ENCODE data around the gene TDRD3. TPM values are rescaled to one million over a fixed set of nuclear protein-coding genes. Genes with fewer than 3 reads are reported as not detected.

The TDRD3 gene
- total RNA-seq, 4 donors from 2014 or later, result 14.5 to 33.8 (median 16.1) TPM

DNA sequence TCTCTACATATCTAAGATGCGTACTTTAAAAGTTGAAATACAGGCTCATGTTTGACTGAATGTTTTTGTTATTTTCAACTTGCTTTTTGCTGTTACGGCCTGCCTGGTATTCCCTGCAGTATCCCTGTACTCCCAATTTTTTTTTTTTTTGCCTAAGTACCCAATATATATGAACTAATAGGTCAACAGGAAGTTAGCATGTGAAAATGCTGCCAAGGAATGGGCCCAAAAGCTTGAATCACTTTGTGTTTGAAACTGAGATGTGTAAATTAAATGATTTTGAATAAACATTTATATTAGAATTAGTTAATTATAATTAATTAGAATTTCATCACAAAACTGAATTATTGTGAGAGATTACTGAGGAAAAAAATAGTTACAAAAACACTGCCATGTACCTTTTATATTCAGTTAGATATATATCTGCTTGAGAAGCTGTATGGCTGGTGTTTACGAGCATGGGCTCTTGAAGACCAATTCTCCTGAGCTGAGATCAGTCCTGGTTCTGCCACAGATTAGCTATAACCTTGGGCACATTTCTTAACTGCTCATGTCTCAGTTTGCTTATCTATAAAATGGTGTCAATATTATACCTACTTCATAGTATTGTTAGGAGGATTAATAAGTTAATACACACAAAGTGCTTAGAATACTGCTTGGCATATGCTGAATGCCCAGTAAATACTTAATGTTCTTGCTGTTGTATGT is 16.0 kb downstream of the TDRD3 start:
- intact Hi-C loops (cut with DNase I), result no loop called here
- Histone ChIP-seq H3K4me3 (no peak overlapping the region), H3K27ac (no peak overlapping the region), H3K36me3 (peaks cover 0 to 7% (median 0%) of the 10 kb centered on the region in 3 donors), H3K4me1 (peaks cover 0 to 36% (median 0%) of the 10 kb centered on the region in 3 donors), H3K27me3 (no peaks in the 10 kb centered on the region), H3K9me3 (no peaks in the 10 kb centered on the region)
- TF ChIP-seq, protein P1, sequence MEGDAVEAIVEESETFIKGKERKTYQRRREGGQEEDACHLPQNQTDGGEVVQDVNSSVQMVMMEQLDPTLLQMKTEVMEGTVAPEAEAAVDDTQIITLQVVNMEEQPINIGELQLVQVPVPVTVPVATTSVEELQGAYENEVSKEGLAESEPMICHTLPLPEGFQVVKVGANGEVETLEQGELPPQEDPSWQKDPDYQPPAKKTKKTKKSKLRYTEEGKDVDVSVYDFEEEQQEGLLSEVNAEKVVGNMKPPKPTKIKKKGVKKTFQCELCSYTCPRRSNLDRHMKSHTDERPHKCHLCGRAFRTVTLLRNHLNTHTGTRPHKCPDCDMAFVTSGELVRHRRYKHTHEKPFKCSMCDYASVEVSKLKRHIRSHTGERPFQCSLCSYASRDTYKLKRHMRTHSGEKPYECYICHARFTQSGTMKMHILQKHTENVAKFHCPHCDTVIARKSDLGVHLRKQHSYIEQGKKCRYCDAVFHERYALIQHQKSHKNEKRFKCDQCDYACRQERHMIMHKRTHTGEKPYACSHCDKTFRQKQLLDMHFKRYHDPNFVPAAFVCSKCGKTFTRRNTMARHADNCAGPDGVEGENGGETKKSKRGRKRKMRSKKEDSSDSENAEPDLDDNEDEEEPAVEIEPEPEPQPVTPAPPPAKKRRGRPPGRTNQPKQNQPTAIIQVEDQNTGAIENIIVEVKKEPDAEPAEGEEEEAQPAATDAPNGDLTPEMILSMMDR (IDR thresholded peaks at IDR 0.05), result no peak
- TF ChIP-seq POLR2A (IDR thresholded peaks at IDR 0.05), result no peak
- no peak for DNase-seq
- WGBS, 2 donors, result 97 to 99% methylated on average over 3 of the region's 3 CpGs

- H3K9me3 ChIP-seq, result no peaks in the 10 kb centered on the region
- intact Hi-C loops (cut with DNase I), result no loop called here
- H3K36me3 ChIP-seq, result peaks cover 0 to under 1% (median 0%) of the 10 kb centered on the region in 3 donors
- TF ChIP-seq, protein P1 (IDR thresholded peaks at IDR 0.05), result no peak
- TF ChIP-seq POLR2A (IDR thresholded peaks at IDR 0.05), result no peak
- H3K4me1 ChIP-seq, result peaks cover 0 to 36% (median 0%) of the 10 kb centered on the region in 3 donors
- H3K4me3 ChIP-seq, result no peak overlapping the region
- no peak overlapping the region for H3K27ac ChIP-seq
- DNase-seq, result no peak
- no peaks in the 10 kb centered on the region for H3K27me3 ChIP-seq
Measured at GRCh38 chr13:60414177-60414576, 17.2 kb downstream of the TDRD3 start.

DNA sequence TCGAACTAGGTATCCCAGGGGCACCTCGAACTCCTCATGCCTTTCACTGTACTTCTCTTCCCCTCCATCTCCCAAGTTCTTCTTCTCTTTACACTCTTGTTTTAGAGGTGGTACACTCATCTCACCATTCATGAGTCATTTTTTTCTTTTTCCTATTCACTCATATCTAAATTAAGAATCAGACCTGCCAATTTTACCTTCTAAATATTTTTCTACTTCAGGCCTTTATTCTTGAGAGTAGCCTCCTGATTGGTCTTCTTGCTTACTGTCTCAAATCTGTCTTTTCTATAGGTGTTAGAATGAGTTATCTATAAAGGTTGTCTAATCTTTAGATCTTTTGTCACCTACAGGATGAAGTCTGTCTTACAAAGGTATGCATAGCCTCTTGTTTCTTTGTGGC is 20.7 kb downstream of the TDRD3 start:
- intact Hi-C loops (cut with DNase I), result no loop called here
- TF ChIP-seq, protein P1 (IDR thresholded peaks at IDR 0.05), result no peak
- no peak for TF ChIP-seq POLR2A (IDR thresholded peaks at IDR 0.05)

GRCh38 chr13:60418954-60419353 is 21.9 kb downstream of the TDRD3 start:
- no peak overlapping the region for H3K27ac ChIP-seq
- TF ChIP-seq, protein P1 (IDR thresholded peaks at IDR 0.05), result no peak
- no peak for TF ChIP-seq POLR2A (IDR thresholded peaks at IDR 0.05)
- peaks cover 0 to 8% (median 0%) of the 10 kb centered on the region in 3 donors for H3K4me1 ChIP-seq
- DNase-seq, result no peak
- H3K36me3 ChIP-seq, result no peaks in the 10 kb centered on the region
- WGBS, 2 donors, result 63 to 73% methylated on average over 2 of the region's 2 CpGs
- no peak overlapping the region for H3K4me3 ChIP-seq
- intact Hi-C loops (cut with DNase I), result no loop called here
- H3K27me3 ChIP-seq, result no peaks in the 10 kb centered on the region
- no peaks in the 10 kb centered on the region for H3K9me3 ChIP-seq

More for the DNA sequence above, 20.7 kb downstream of the TDRD3 start:
- Histone ChIP-seq H3K9me3 (no peaks in the 10 kb centered on the region), H3K36me3 (no peaks in the 10 kb centered on the region), H3K27me3 (no peaks in the 10 kb centered on the region), H3K27ac (no peak overlapping the region), H3K4me1 (peaks cover 0 to 20% (median 0%) of the 10 kb centered on the region in 3 donors), H3K4me3 (no peak overlapping the region)
- WGBS, 2 donors, result 85 to 89% methylated on average over 2 of the region's 2 CpGs
- no peak for DNase-seq

- no peaks in the 10 kb centered on the region for H3K27me3 ChIP-seq
- H3K4me1 ChIP-seq, result no peaks in the 10 kb centered on the region
- H3K36me3 ChIP-seq, result no peaks in the 10 kb centered on the region
- H3K27ac ChIP-seq, result no peak overlapping the region
- DNase-seq, result no peak
- TF ChIP-seq, protein P1 (IDR thresholded peaks at IDR 0.05), result no peak
- no peak for TF ChIP-seq POLR2A (IDR thresholded peaks at IDR 0.05)
- no peaks in the 10 kb centered on the region for H3K9me3 ChIP-seq
- H3K4me3 ChIP-seq, result no peak overlapping the region
- intact Hi-C loops (cut with DNase I), result no loop called here
- WGBS, 2 donors, result 89 to 92% methylated on average over 4 of the region's 4 CpGs
Measured at GRCh38 chr13:60425332-60425731, 28.3 kb downstream of the TDRD3 start.

Data from esophagus squamous epithelium (tissue), 5 donors.